T-cell (primary cell): Measurements from ENCODE around the gene LHX8. TPM values are rescaled to one million over a fixed set of nuclear protein-coding genes. Genes with fewer than 3 reads are reported as not detected.
"Not testable (repeated sequence)": the region's sequence is repeated elsewhere in the genome, so short reads cannot be mapped to it uniquely, and the experiment has no call there.

ENCODE experiments used
- ATAC-seq, 4 experiments: fragments of 200-7000 bp in 3 of 4; fragments of 150-1000 bp in 1 of 4; cut with Tn5 transposase; replicated peaks in 1 of 4; 1 replicate in 3 of 4; 2 replicates in 1 of 4; pipeline ENCODE4 v1.10.0; 2021; ENCODE audit warnings: moderate library complexity in 3 of 4, mild to moderate bottlenecking in 2 of 4, moderate number of reproducible peaks in 1 of 4
- CTCF ChIA-PET, 2 donors: fragments of 300-600 bp; sonication (Branson Sonifier 250); formaldehyde crosslinking; loops; one replicate each; lab custom pipeline; 2022; ENCODE audit warnings: antibody characterized with exemption in 2 of 2; lab: Charles Lee
- POLR2A ChIA-PET, 2 donors: fragments of 300-600 bp; sonication (Branson Sonifier 250); formaldehyde crosslinking; loops; one replicate each; lab custom pipeline; 2022; ENCODE audit warnings: antibody characterized with exemption in 2 of 2; lab: Charles Lee
- DNase-seq, 35 experiments: peaks; one replicate each; pipeline versions ENCODE4 v3.0.0 to v3.0.0-alpha.2; 2013 to 2023
- H3K27ac ChIP-seq: one replicate; pipeline ENCODE4 v1.5.1; 2013; ENCODE audit warnings: low read length
- H3K27me3 ChIP-seq, 2 experiments: replicated peaks in 1 of 2; 1 replicate in 1 of 2; 2 replicates in 1 of 2; pipeline versions ENCODE4 v1.6.1 to v1.7.0; 2013; ENCODE audit warnings: low read length in 1 of 2, mixed read lengths in 1 of 2; ENCODE audit not compliant: control insufficient read depth in 2 of 2, insufficient read depth in 2 of 2; ENCODE audit errors: extremely low read depth in 1 of 2
- H3K36me3 ChIP-seq, 2 donors: 1 replicate in 1 of 2; 2 replicates in 1 of 2; pipeline versions ENCODE4 v1.6.1 to v1.7.0; 2013; ENCODE audit warnings: low read length in 1 of 2; ENCODE audit not compliant: control insufficient read depth in 2 of 2, insufficient read depth in 1 of 2; ENCODE audit errors: extremely low read depth in 1 of 2
- H3K4me1 ChIP-seq, 2 experiments: 1 replicate in 1 of 2; 2 replicates in 1 of 2; pipeline versions ENCODE4 v1.6.1 to v1.7.0; 2013; ENCODE audit warnings: low read length in 2 of 2, mixed read lengths in 1 of 2; ENCODE audit not compliant: insufficient read depth in 2 of 2, control insufficient read depth in 1 of 2; ENCODE audit errors: extremely low read depth in 1 of 2
- H3K4me3 ChIP-seq, 2 donors: 1 replicate in 1 of 2; 2 replicates in 1 of 2; pipeline versions ENCODE4 v1.5.1 to v1.7.0; 2013; ENCODE audit warnings: mild to moderate bottlenecking in 2 of 2, low read length in 1 of 2, moderate library complexity in 1 of 2; ENCODE audit not compliant: control insufficient read depth in 1 of 2; ENCODE audit errors: extremely low read depth in 1 of 2
- H3K9me3 ChIP-seq: 2 replicates; pipeline ENCODE4 v1.7.0; 2013
- H3K27ac Mint-ChIP-seq, 2 donors: one replicate each; pipeline ENCODE4 v1.8.0; 2020 to 2021; ENCODE audit warnings: mild to moderate bottlenecking in 2 of 2, mixed read lengths in 2 of 2
- H3K27me3 Mint-ChIP-seq, 2 donors: one replicate each; pipeline ENCODE4 v1.8.0; 2021 to 2022; ENCODE audit warnings: mixed read lengths in 2 of 2
- H3K36me3 Mint-ChIP-seq: one replicate; pipeline ENCODE4 v1.8.0; 2021; ENCODE audit warnings: mixed read lengths
- H3K4me1 Mint-ChIP-seq, 3 donors: one replicate each; pipeline ENCODE4 v1.8.0; 2020 to 2022; ENCODE audit warnings: mixed read lengths in 3 of 3, mild to moderate bottlenecking in 1 of 3
- H3K4me3 Mint-ChIP-seq, 3 donors: one replicate each; pipeline ENCODE4 v1.8.0; 2020 to 2022; ENCODE audit warnings: mild to moderate bottlenecking in 3 of 3, mixed read lengths in 3 of 3, moderate library complexity in 3 of 3
- H3K9me3 Mint-ChIP-seq, 3 donors: one replicate each; pipeline ENCODE4 v1.8.0; 2020 to 2022; ENCODE audit warnings: mixed read lengths in 3 of 3
- WGBS: methylation state at CpG from one replicate; pipeline ENCODE4 v1.1.5; 2013; ENCODE audit warnings: missing lambda C conversion rate; ENCODE audit not compliant: insufficient coverage; 5-methylcytosine and 5-hydroxymethylcytosine counted together
- total RNA-seq, 35 experiments: library from RNA in 6 of 35; stranded (reverse) in 6 of 35; fragments of 120-200 nt in 1 of 35; gene quantifications; one replicate each; pipeline versions ENCODE4 v1.2.1 to v1.2.4 and lab custom pipeline; 2013 to 2026

Gene LHX8
- total RNA-seq, 5 donors from 2014 or later (not counting 1 experiment from before 2014, with no cell fraction given): not detected

DNA sequence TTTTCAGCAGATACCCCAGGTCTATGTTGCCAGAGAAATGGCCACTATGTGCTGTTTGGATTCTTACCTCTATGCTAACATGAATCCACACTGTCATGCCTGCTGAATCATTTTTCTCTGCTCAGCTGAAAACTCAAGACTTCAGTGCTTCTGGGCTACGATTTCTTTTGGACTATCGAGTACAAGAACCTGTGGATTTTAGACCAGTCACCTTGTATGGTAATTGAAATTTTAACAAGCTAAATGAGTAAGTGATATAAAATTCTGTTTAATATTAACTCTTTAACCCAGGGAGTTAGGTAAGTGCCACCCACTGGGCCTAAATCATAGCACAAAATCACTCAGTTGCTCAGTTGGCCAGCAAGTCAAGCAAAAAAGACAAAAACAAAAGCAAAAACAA lies 35.8 kb downstream of the LHX8 start:
- no peaks in the 10 kb centered on the region for H3K4me1 ChIP-seq
- Mint-ChIP-seq H3K9me3 (peaks cover 0 to 2% (median 0%) of the 10 kb centered on the region in 3 donors), H3K36me3 (no peaks in the 10 kb centered on the region), H3K4me1 (no peaks in the 10 kb centered on the region), H3K27ac (no peak overlapping the region), H3K27me3 (peaks cover 2 to 8% of the 10 kb centered on the region in 2 donors), H3K4me3 (no peak overlapping the region)
- CTCF ChIA-PET: no interaction called here
- no peaks in the 10 kb centered on the region for H3K27me3 ChIP-seq
- DNase-seq (no peak), ATAC-seq (no peak)
- POLR2A ChIA-PET: no interaction called here
- H3K36me3 ChIP-seq: no peaks in the 10 kb centered on the region
- H3K27ac ChIP-seq: no peak overlapping the region
- WGBS: no CpG with 5 or more reads among the region's 2 CpGs
- H3K9me3 ChIP-seq: no peaks in the 10 kb centered on the region
- H3K4me3 ChIP-seq: no peak overlapping the region

DNA sequence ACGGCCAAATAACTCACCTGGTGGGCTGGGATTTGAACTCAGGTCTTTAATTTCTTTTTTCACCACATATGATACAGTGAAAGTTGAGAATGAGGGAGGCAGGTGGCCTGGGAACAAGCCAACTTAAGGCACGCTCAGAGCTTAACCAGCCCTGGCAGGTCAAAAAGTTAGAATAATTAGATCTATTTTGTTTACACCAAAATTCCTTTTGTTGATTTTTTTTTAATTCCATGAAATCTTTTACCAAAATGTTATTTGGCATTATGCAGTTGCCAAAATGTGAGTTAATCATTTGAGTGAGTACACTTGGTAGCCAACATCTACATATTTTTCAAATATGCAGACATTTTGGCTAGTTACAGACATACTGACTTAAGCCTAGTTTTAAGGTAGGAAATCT lies 36.8 kb downstream of the LHX8 start:
- H3K27ac Mint-ChIP-seq: no peak overlapping the region
- H3K9me3 Mint-ChIP-seq: peaks cover 0 to 5% (median 0%) of the 10 kb centered on the region in 3 donors
- ChIA-PET CTCF (no interaction called here), POLR2A (no interaction called here)
- Histone ChIP-seq H3K4me1 (no peaks in the 10 kb centered on the region), H3K9me3 (no peaks in the 10 kb centered on the region), H3K27ac (no peak overlapping the region), H3K27me3 (no peaks in the 10 kb centered on the region), H3K36me3 (no peaks in the 10 kb centered on the region), H3K4me3 (no peak overlapping the region)
- no peak for DNase-seq
- H3K27me3 Mint-ChIP-seq: peaks cover 0 to 8% of the 10 kb centered on the region in 2 donors
- H3K4me1 Mint-ChIP-seq: no peaks in the 10 kb centered on the region
- ATAC-seq: no peak
- no CpG with 5 or more reads among the region's 2 CpGs for WGBS
- no peaks in the 10 kb centered on the region for H3K36me3 Mint-ChIP-seq
- H3K4me3 Mint-ChIP-seq: no peak overlapping the region

GRCh38 chr1:75171876-75172275 lies 37.7 kb downstream of the LHX8 start:
- POLR2A ChIA-PET: no interaction called here
- DNase-seq: no peak

DNA sequence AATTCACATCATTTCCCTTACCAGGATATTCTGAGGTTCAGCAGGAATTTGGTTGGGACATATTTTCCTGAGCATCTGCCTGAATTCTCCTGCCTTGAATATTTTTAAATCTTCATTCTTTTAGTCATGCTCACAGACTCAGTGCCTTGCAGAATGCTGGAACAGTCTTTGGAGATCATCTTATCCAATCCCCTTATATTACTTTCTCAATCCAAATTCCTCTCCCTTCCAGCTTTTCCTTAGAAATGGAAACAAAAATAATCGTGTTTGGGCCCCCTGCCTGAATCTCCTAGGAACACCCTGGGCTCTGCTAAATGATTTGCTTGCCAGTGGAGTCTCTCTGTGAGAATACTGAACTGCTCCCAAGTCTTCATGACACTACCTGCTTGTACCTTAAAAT lies 38.4 kb downstream of the LHX8 start:
- no peak for DNase-seq
- no peaks in the 10 kb centered on the region for H3K4me1 ChIP-seq
- no CpG with 5 or more reads among the region's 1 CpG for WGBS
- H3K9me3 ChIP-seq: no peaks in the 10 kb centered on the region
- Mint-ChIP-seq H3K4me1 (no peaks in the 10 kb centered on the region), H3K27me3 (peaks cover 0 to 3% of the 10 kb centered on the region in 2 donors), H3K9me3 (peaks cover 0 to 9% (median 6%) of the 10 kb centered on the region in 3 donors), H3K36me3 (no peaks in the 10 kb centered on the region), H3K27ac (no peak overlapping the region), H3K4me3 (no peak overlapping the region)
- H3K4me3 ChIP-seq: no peak overlapping the region
- POLR2A ChIA-PET: no interaction called here
- H3K36me3 ChIP-seq: no peaks in the 10 kb centered on the region
- H3K27me3 ChIP-seq: no peaks in the 10 kb centered on the region
- H3K27ac ChIP-seq: no peak overlapping the region
- CTCF ChIA-PET: no interaction called here
- no peak for ATAC-seq

More at GRCh38 chr1:75171876-75172275, 37.7 kb downstream of the LHX8 start:
- H3K27me3 ChIP-seq: no peaks in the 10 kb centered on the region
- H3K9me3 Mint-ChIP-seq: peaks cover 0 to 9% (median under 1%) of the 10 kb centered on the region in 3 donors
- no peak overlapping the region for H3K4me3 ChIP-seq
- H3K4me3 Mint-ChIP-seq: no peak overlapping the region
- CTCF ChIA-PET: no interaction called here
- WGBS: no CpG with 5 or more reads among the region's 1 CpG
- H3K4me1 ChIP-seq: no peaks in the 10 kb centered on the region
- H3K4me1 Mint-ChIP-seq: no peaks in the 10 kb centered on the region
- H3K27me3 Mint-ChIP-seq: peaks cover 0 to 3% of the 10 kb centered on the region in 2 donors
- no peaks in the 10 kb centered on the region for H3K9me3 ChIP-seq
- no peaks in the 10 kb centered on the region for H3K36me3 ChIP-seq
- no peak overlapping the region for H3K27ac Mint-ChIP-seq
- no peak for ATAC-seq
- H3K27ac ChIP-seq: no peak overlapping the region
- H3K36me3 Mint-ChIP-seq: no peaks in the 10 kb centered on the region

DNA sequence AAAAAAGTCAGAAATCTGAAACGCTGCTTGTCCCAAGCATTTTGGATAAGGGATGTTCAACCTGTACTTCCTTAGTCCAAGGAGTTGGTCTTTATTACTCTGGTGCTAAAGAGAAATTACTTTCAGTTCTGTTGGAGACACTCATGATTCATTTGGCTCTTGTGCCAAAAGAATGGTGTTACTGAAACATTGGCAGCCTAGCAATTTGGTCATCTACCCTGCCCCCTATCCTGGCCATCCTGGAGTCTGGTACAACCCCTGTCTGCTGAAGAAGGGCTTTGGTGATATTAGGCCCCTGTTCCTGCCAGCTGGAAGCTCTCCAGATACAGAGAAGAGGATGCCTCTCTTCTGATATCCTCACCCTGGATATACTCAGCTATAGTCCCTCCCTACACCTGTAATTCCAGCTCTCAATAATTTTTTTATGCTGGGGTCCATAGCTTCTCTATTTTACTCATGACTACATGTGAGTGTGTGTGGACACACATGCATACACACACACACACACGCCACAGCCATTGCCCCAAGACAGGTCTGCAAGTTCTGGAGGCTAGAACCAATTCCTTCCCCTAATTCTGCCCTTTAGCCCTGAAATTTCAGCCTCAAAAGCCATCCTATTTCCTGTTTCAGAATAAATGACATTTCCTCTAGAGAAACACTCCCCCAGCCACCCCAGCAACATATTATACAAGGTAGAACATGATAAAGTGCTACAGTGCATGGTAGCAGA lies 40.0 kb downstream of the LHX8 start:
- Mint-ChIP-seq H3K27me3 (peaks cover 3 to 6% of the 10 kb centered on the region in 2 donors), H3K9me3 (peaks cover 0 to 11% (median 9%) of the 10 kb centered on the region in 3 donors), H3K4me1 (no peaks in the 10 kb centered on the region), H3K4me3 (no peak overlapping the region), H3K27ac (no peak overlapping the region), H3K36me3 (no peaks in the 10 kb centered on the region)
- Histone ChIP-seq H3K4me3 (no peak overlapping the region), H3K27me3 (no peaks in the 10 kb centered on the region), H3K27ac (no peak overlapping the region), H3K36me3 (no peaks in the 10 kb centered on the region), H3K4me1 (no peaks in the 10 kb centered on the region), H3K9me3 (no peaks in the 10 kb centered on the region)
- no peak for ATAC-seq
- no peak for DNase-seq
- 38% methylated on average over 1 of the region's 2 CpGs for WGBS
- ChIA-PET POLR2A (interaction anchor here in 1 of 2 donors (0.7 kb wide), 1 partner anchor 255 kb away, joined by 3 read pairs; no protein-coding TSS in a partner anchor), CTCF (no interaction called here)

GRCh38 chr1:75181214-75181955 lies 47.2 kb downstream of the LHX8 start:
- H3K4me3 Mint-ChIP-seq, H3K4me3 ChIP-seq, H3K4me1 ChIP-seq, H3K27ac ChIP-seq, H3K9me3 ChIP-seq, H3K27me3 ChIP-seq, H3K27ac Mint-ChIP-seq, ATAC-seq, CTCF ChIA-PET, H3K4me1 Mint-ChIP-seq, H3K36me3 Mint-ChIP-seq, DNase-seq, H3K36me3 ChIP-seq: not testable (repeated sequence)
- Mint-ChIP-seq H3K9me3 (peaks cover 5 to 19% (median 8%) of the 10 kb centered on the region in 3 donors), H3K27me3 (peaks cover 0 to 13% of the 10 kb centered on the region in 2 donors)
- 85% methylated on average over 10 of the region's 13 CpGs for WGBS
- POLR2A ChIA-PET: interaction anchor here in 1 of 2 donors (0.6 kb wide), 1 partner anchor 36 kb away, joined by 3 read pairs; no protein-coding TSS in a partner anchor
